CD8-positive, alpha-beta memory T cell (primary cell): ENCODE measurements around the gene SSTR1. TPM values are rescaled to one million over a fixed set of nuclear protein-coding genes. Genes with fewer than 3 reads are reported as not detected.
"Not testable (repeated sequence)": the region's sequence is repeated elsewhere in the genome, so short reads cannot be mapped to it uniquely, and the experiment has no call there.

Experiments used
- CTCF ChIA-PET: fragments of 350-600 bp; sonication (Branson Sonifier 250); formaldehyde crosslinking; loops from one replicate; lab custom pipeline; 2021; ENCODE audit warnings: antibody characterized with exemption; lab: Charles Lee
- POLR2A ChIA-PET: fragments of 350-600 bp; sonication (Branson Sonifier 250); formaldehyde crosslinking; loops from one replicate; lab custom pipeline; 2021; ENCODE audit warnings: antibody characterized with exemption; lab: Charles Lee
- DNase-seq, 5 donors: peaks; one replicate each; pipeline versions ENCODE4 v3.0.0 to v3.0.0-alpha.2; 2020 to 2022; ENCODE audit warnings: mixed read lengths in 1 of 5
- H3K27ac ChIP-seq: one replicate; pipeline ENCODE4 v1.7.0; 2013; ENCODE audit warnings: low read depth, mild to moderate bottlenecking, low read length, moderate library complexity
- H3K27me3 ChIP-seq: 2 replicates; pipeline ENCODE4 v1.7.0; 2013; ENCODE audit warnings: low read length, mild to moderate bottlenecking; ENCODE audit not compliant: insufficient read depth, poor library complexity, severe bottlenecking
- H3K36me3 ChIP-seq: 2 replicates; pipeline ENCODE4 v1.7.0; 2013; ENCODE audit warnings: mild to moderate bottlenecking, low read length, moderate library complexity; ENCODE audit not compliant: insufficient read depth
- H3K4me1 ChIP-seq: 2 replicates; pipeline ENCODE4 v1.7.0; 2013; ENCODE audit warnings: mild to moderate bottlenecking, low read length, moderate library complexity; ENCODE audit not compliant: insufficient read depth
- H3K4me3 ChIP-seq: 2 replicates; pipeline ENCODE4 v1.7.0; 2013; ENCODE audit warnings: mild to moderate bottlenecking, low read length
- H3K9me3 ChIP-seq: 2 replicates; pipeline ENCODE4 v1.7.0; 2013; ENCODE audit warnings: mild to moderate bottlenecking, low read length
- H3K27ac Mint-ChIP-seq, 8 donors: one replicate each; pipeline ENCODE4 v1.8.0; 2020 to 2021; ENCODE audit warnings: mixed read lengths in 8 of 8, mild to moderate bottlenecking in 6 of 8, inconsistent platforms in 3 of 8, moderate library complexity in 3 of 8
- H3K27me3 Mint-ChIP-seq, 2 donors: one replicate each; pipeline ENCODE4 v1.8.0; 2020 to 2021; ENCODE audit warnings: mixed read lengths in 2 of 2, mild to moderate bottlenecking in 1 of 2, moderate library complexity in 1 of 2
- H3K36me3 Mint-ChIP-seq, 3 donors: one replicate each; pipeline ENCODE4 v1.8.0; 2020 to 2021; ENCODE audit warnings: mixed read lengths in 3 of 3, inconsistent platforms in 1 of 3, mild to moderate bottlenecking in 1 of 3
- H3K4me1 Mint-ChIP-seq, 3 donors: one replicate each; pipeline ENCODE4 v1.8.0; 2020 to 2021; ENCODE audit warnings: mixed read lengths in 3 of 3, inconsistent platforms in 1 of 3, mild to moderate bottlenecking in 1 of 3
- H3K4me3 Mint-ChIP-seq, 7 donors: one replicate each; pipeline ENCODE4 v1.8.0; 2020 to 2021; ENCODE audit warnings: mixed read lengths in 7 of 7, mild to moderate bottlenecking in 6 of 7, moderate library complexity in 4 of 7, inconsistent platforms in 2 of 7
- H3K9me3 Mint-ChIP-seq, 5 donors: one replicate each; pipeline ENCODE4 v1.8.0; 2020 to 2022; ENCODE audit warnings: mixed read lengths in 5 of 5, mild to moderate bottlenecking in 3 of 5, moderate library complexity in 2 of 5, inconsistent platforms in 1 of 5
- polyA plus RNA-seq: library from polyadenylated mRNA; unstranded; fragments of 300-500 nt; fragmentation: Illumina TruSeq; gene quantifications from one replicate; pipeline ENCODE4 v1.2.3, GENCODE V29; 2021
- total RNA-seq, 2 experiments: library from RNA; stranded (reverse); gene quantifications; one replicate each; pipeline ENCODE4 v1.2.3, GENCODE V29; 2021

The SSTR1 gene
- total and polyA plus RNA-seq, 3 experiments from 2014 or later: not detected

DNA sequence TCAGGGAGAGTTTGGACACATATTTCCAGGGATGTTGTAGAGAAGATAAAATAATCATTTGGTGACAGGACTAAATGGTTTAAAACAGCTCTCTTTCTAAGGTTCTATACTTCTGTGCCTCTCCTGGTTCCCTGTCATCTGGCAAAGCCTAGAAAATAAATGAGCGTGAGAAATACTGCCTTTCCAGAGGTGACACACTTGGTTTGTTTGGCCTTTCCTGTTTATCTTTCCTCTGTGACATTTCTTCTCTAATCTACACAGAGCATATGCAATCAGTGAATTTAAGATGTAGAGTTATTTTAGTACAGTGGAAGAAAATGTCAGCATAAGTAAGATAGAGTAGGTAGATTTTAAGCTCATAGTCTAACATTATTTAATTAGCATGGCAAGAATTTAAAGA lies 22.0 kb upstream of the SSTR1 start:
- DNase-seq: no peak
- Histone ChIP-seq H3K4me3 (no peak overlapping the region), H3K27me3 (no peaks in the 10 kb centered on the region), H3K27ac (no peak overlapping the region), H3K36me3 (no peaks in the 10 kb centered on the region), H3K9me3 (no peaks in the 10 kb centered on the region), H3K4me1 (no peaks in the 10 kb centered on the region)
- peaks cover 5 to 18% (median 12%) of the 10 kb centered on the region in 3 donors for H3K4me1 Mint-ChIP-seq
- CTCF ChIA-PET: no interaction called here
- no peak overlapping the region for H3K4me3 Mint-ChIP-seq
- peak overlapping the region in 1 of 8 donors; percentile 7 for H3K27ac Mint-ChIP-seq
- POLR2A ChIA-PET: no interaction called here
- no peaks in the 10 kb centered on the region for H3K36me3 Mint-ChIP-seq
- no peaks in the 10 kb centered on the region for H3K9me3 Mint-ChIP-seq
- H3K27me3 Mint-ChIP-seq: no peaks in the 10 kb centered on the region

- ChIA-PET CTCF (no interaction called here), POLR2A (no interaction called here)
- Mint-ChIP-seq H3K4me3 (no peak overlapping the region), H3K36me3 (no peaks in the 10 kb centered on the region), H3K27ac (peak overlapping the region in 1 of 8 donors; percentile 15), H3K4me1 (peaks cover 5 to 18% (median 12%) of the 10 kb centered on the region in 3 donors), H3K9me3 (no peaks in the 10 kb centered on the region), H3K27me3 (no peaks in the 10 kb centered on the region)
- Histone ChIP-seq H3K27me3 (no peaks in the 10 kb centered on the region), H3K36me3 (no peaks in the 10 kb centered on the region), H3K4me1 (no peaks in the 10 kb centered on the region), H3K9me3 (no peaks in the 10 kb centered on the region), H3K27ac (no peak overlapping the region), H3K4me3 (no peak overlapping the region)
- DNase-seq: no peak
These were observed 21.5 kb upstream of the SSTR1 start for GRCh38 chr14:38186216-38186615.

- Histone ChIP-seq H3K36me3 (no peaks in the 10 kb centered on the region), H3K27ac (no peak overlapping the region), H3K4me1 (no peaks in the 10 kb centered on the region), H3K4me3 (no peak overlapping the region), H3K9me3 (no peaks in the 10 kb centered on the region), H3K27me3 (no peaks in the 10 kb centered on the region)
- Mint-ChIP-seq H3K9me3 (no peaks in the 10 kb centered on the region), H3K4me3 (no peak overlapping the region), H3K36me3 (no peaks in the 10 kb centered on the region), H3K4me1 (peaks cover 5 to 18% (median 12%) of the 10 kb centered on the region in 3 donors), H3K27me3 (peaks cover 0 to 1% of the 10 kb centered on the region in 2 donors), H3K27ac (no peak overlapping the region)
- ChIA-PET CTCF (no interaction called here), POLR2A (no interaction called here)
- DNase-seq: no peak
These were observed 20.2 kb upstream of the SSTR1 start for GRCh38 chr14:38187528-38187927.

DNA sequence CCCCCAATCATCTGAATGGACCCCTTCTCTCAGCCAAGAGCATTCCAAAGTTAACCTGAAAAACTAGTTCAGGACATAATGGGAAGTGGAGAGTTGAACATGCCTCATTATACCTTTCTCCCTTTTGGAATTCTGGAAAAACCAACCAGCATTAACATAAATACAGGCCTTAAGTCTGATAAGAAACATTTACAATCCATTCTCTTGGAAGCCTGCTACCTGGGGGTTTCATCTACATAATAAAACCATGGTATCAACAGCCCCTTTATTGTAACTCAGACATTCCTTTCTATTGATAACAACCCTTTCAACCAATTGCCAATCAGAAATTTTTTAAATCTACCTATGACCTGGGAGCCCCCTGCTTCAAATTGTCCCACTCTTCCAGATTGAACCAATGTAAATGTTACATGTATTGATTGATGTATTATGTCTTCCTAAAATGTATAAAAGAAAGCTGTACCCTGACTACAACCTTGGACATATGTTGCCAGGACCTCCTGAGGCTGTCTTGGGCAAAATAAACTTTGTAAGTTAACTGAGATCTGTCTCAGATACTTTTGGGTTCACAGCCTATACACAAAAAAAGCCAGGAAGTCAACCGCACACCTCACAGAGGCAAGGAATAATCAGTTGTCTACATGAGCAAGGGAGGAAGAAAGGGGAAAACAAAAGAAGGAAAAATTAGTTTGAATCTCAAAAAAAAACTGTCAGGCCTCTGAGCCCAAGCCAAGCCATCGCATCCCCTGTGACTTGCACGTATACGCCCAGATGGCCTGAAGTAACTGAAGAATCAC lies 17.6 kb upstream of the SSTR1 start:
- Mint-ChIP-seq H3K27ac (no peak overlapping the region), H3K9me3 (no peaks in the 10 kb centered on the region), H3K4me3 (no peak overlapping the region), H3K27me3 (peaks cover 0 to 1% of the 10 kb centered on the region in 2 donors), H3K4me1 (peaks cover 5 to 18% (median 12%) of the 10 kb centered on the region in 3 donors), H3K36me3 (no peaks in the 10 kb centered on the region)
- H3K9me3 ChIP-seq: no peaks in the 10 kb centered on the region
- CTCF ChIA-PET: no interaction called here
- no peak overlapping the region for H3K4me3 ChIP-seq
- H3K4me1 ChIP-seq: no peaks in the 10 kb centered on the region
- POLR2A ChIA-PET: no interaction called here
- DNase-seq: no peak
- H3K36me3 ChIP-seq: no peaks in the 10 kb centered on the region
- no peaks in the 10 kb centered on the region for H3K27me3 ChIP-seq
- H3K27ac ChIP-seq: no peak overlapping the region

- H3K27ac Mint-ChIP-seq, DNase-seq, POLR2A ChIA-PET, CTCF ChIA-PET, H3K9me3 ChIP-seq, H3K4me3 ChIP-seq, H3K4me3 Mint-ChIP-seq, H3K36me3 ChIP-seq, H3K27me3 ChIP-seq, H3K36me3 Mint-ChIP-seq, H3K4me1 ChIP-seq, H3K27ac ChIP-seq, H3K27me3 Mint-ChIP-seq, H3K9me3 Mint-ChIP-seq: not testable (repeated sequence)
- H3K4me1 Mint-ChIP-seq: peaks cover 5 to 11% (median 9%) of the 10 kb centered on the region in 3 donors
These were observed 16.9 kb upstream of the SSTR1 start for GRCh38 chr14:38190846-38191245.

DNA sequence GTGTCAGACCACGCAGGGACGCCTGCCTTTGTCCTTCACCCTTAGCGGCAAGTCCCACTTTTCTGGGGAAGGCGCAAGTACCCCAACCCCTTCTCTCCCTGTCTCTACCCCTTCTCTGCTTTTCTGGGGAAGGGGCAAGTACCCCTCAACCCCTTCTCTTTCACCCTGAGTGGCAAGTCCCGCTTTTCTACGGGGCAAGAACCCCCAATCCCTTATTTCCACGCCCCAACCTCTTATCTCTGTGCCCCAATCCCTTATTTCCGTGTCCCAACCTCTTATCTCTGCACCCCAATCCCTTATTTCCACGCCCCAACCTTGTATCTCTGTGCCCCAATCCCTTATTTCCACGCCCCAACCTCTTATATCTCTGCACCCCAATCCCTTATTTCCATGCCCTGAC lies 16.2 kb upstream of the SSTR1 start:
- H3K4me3 ChIP-seq, H3K4me1 ChIP-seq, DNase-seq, H3K27me3 ChIP-seq, H3K4me3 Mint-ChIP-seq, CTCF ChIA-PET, POLR2A ChIA-PET, H3K27me3 Mint-ChIP-seq, H3K9me3 Mint-ChIP-seq, H3K27ac ChIP-seq, H3K9me3 ChIP-seq, H3K36me3 ChIP-seq, H3K4me1 Mint-ChIP-seq, H3K36me3 Mint-ChIP-seq, H3K27ac Mint-ChIP-seq: not testable (repeated sequence)

- H3K27me3 Mint-ChIP-seq: peaks cover 0 to 1% of the 10 kb centered on the region in 2 donors
- H3K36me3 Mint-ChIP-seq: no peaks in the 10 kb centered on the region
- Histone ChIP-seq H3K27me3 (no peaks in the 10 kb centered on the region), H3K36me3 (no peaks in the 10 kb centered on the region), H3K4me1 (peaks cover 5% of the 10 kb centered on the region), H3K9me3 (no peaks in the 10 kb centered on the region), H3K4me3 (no peak overlapping the region), H3K27ac (no peak overlapping the region)
- H3K27ac Mint-ChIP-seq: no peak overlapping the region
- POLR2A ChIA-PET: interaction anchor here (0.7 kb wide), 2 partner anchors 9 to 193 kb away, joined by 5 to 6 read pairs; no protein-coding TSS in a partner anchor
- no peak overlapping the region for H3K4me3 Mint-ChIP-seq
- CTCF ChIA-PET: interaction anchor here (0.7 to 1.4 kb wide), 6 partner anchors 8 to 211 kb away, joined by 3 to 7 read pairs (median 4); no protein-coding TSS in a partner anchor
- H3K4me1 Mint-ChIP-seq: peaks cover 5 to 7% (median 6%) of the 10 kb centered on the region in 3 donors
- peak in 2 of 5 donors; percentile 9 to 31 for DNase-seq
- H3K9me3 Mint-ChIP-seq: no peaks in the 10 kb centered on the region
These were observed 10.5 kb upstream of the SSTR1 start for GRCh38 chr14:38197001-38197783.

DNA sequence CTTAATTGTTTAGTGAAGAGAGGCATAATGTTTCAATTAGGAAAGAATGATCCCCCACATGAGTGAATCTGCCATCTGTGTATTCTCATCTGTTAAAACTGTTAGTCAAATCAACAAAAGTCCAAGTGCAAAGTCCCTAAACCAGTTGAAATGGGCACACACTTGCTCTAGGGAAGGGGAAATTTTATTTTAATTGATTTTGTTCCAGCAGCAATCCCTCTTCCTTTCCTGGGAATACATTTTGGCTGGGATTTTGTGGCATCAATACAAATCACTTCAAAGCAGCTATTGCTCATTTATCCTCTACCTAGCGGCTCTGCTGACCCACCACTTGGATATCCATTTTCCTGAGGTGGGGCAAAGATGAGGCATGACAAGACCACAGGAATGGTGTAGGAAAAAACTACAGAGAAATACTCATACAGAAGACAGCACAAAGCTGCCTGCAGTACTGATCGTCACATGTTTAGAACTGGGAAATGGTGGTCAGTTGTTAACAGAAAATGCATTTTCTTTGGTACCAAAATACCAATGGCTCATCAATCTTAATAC lies 9.8 kb upstream of the SSTR1 start:
- Histone ChIP-seq H3K4me1 (peaks cover 5% of the 10 kb centered on the region), H3K27me3 (no peaks in the 10 kb centered on the region), H3K9me3 (no peaks in the 10 kb centered on the region), H3K4me3 (no peak overlapping the region), H3K27ac (no peak overlapping the region), H3K36me3 (no peaks in the 10 kb centered on the region)
- CTCF ChIA-PET: interaction anchor here (1.1 to 1.5 kb wide), 5 partner anchors 9 to 212 kb away, joined by 3 to 7 read pairs (median 4); no protein-coding TSS in a partner anchor
- Mint-ChIP-seq H3K36me3 (no peaks in the 10 kb centered on the region), H3K9me3 (no peaks in the 10 kb centered on the region), H3K27ac (no peak overlapping the region), H3K4me3 (no peak overlapping the region), H3K27me3 (peaks cover 0 to 1% of the 10 kb centered on the region in 2 donors), H3K4me1 (peaks cover 5 to 7% (median 6%) of the 10 kb centered on the region in 3 donors)
- DNase-seq: no peak
- POLR2A ChIA-PET: no interaction called here
